ENCODE data around the gene HSD11B1.

The HSD11B1 gene

GRCh38 chr1:209727785-209728184, 23.1 kb downstream of the HSD11B1 start:
- no peak for DNase-seq (ENCODE audit: low read depth)

GRCh38 chr1:209728466-209728865, 23.8 kb downstream of the HSD11B1 start:
- no peak for DNase-seq (ENCODE audit: low read depth)

GRCh38 chr1:209729436-209729835, 24.8 kb downstream of the HSD11B1 start:
- no peak for DNase-seq (ENCODE audit: low read depth)

- DNase-seq (ENCODE audit: low read depth), result no peak
Observed at GRCh38 chr1:209732725-209733124, 28.1 kb downstream of the HSD11B1 start.

GRCh38 chr1:209733409-209734192, 29.0 kb downstream of the HSD11B1 start:
- no peak for DNase-seq (ENCODE audit: low read depth)

- no peak for DNase-seq (ENCODE audit: low read depth)
Observed at GRCh38 chr1:209736490-209737117, 32.0 kb downstream of the HSD11B1 start.

- DNase-seq (ENCODE audit: low read depth), result no peak
Observed at GRCh38 chr1:209737118-209737505, 32.5 kb downstream of the HSD11B1 start.

GRCh38 chr1:209738270-209738669, 33.6 kb downstream of the HSD11B1 start:
- no peak for DNase-seq (ENCODE audit: low read depth)

GRCh38 chr1:209741193-209741592, 36.5 kb downstream of the HSD11B1 start:
- DNase-seq (ENCODE audit: low read depth), result no peak

GRCh38 chr1:209741889-209742288, 37.2 kb downstream of the HSD11B1 start:
- DNase-seq (ENCODE audit: low read depth), result no peak

- DNase-seq (ENCODE audit: low read depth), result no peak
Observed at GRCh38 chr1:209742409-209743144, 37.9 kb downstream of the HSD11B1 start.

- no peak for DNase-seq (ENCODE audit: low read depth)
Observed at GRCh38 chr1:209743145-209743482, 38.5 kb downstream of the HSD11B1 start.

GRCh38 chr1:209746451-209747165, 42.0 kb downstream of the HSD11B1 start:
- no peak for DNase-seq (ENCODE audit: low read depth)

- DNase-seq (ENCODE audit: low read depth), result peak; percentile 60
Observed at GRCh38 chr1:209747580-209748262, 43.1 kb downstream of the HSD11B1 start.

- no peak for DNase-seq (ENCODE audit: low read depth)
Observed at GRCh38 chr1:209748620-209749019, 44.0 kb downstream of the HSD11B1 start.

GRCh38 chr1:209749205-209749604, 44.6 kb downstream of the HSD11B1 start:
- no peak for DNase-seq (ENCODE audit: low read depth)

GRCh38 chr1:209749670-209750323, 45.2 kb downstream of the HSD11B1 start:
- DNase-seq (ENCODE audit: low read depth), result no peak

- DNase-seq (ENCODE audit: low read depth), result no peak
Observed at GRCh38 chr1:209751627-209752231, 47.1 kb downstream of the HSD11B1 start.

- no peak for DNase-seq (ENCODE audit: low read depth)
Observed at GRCh38 chr1:209752890-209753289, 48.2 kb downstream of the HSD11B1 start.

- DNase-seq (ENCODE audit: low read depth), result no peak
Observed at GRCh38 chr1:209755256-209755655, 50.6 kb downstream of the HSD11B1 start.

All from stimulated activated CD4-positive, alpha-beta T cell treated with anti-CD3 and anti-CD28 coated beads, Interleukin-2, amount 100 ng/mL, for 4 hours (primary cell).